PC-3 (cell line): ENCODE measurements around the gene EPHB1. TPM values are rescaled to one million over a fixed set of nuclear protein-coding genes. Genes with fewer than 3 reads are reported as not detected.

ENCODE experiments used
- ATAC-seq: fragments of 200-7000 bp; cut with Tn5 transposase; 2 replicates; pipeline ENCODE4 v1.9.1; 2020; ENCODE audit warnings: mild to moderate bottlenecking, moderate library complexity
- BruUV-seq: library from RNA; stranded (reverse); fragments of 400-500 nt; replicated peaks from 2 replicates; lab custom pipeline; 2021; lab: Mats Ljungman, UMichigan
- CTCF ChIA-PET: fragments of 300-600 bp; sonication (Branson Sonifier 250); formaldehyde crosslinking; loops from one replicate; lab custom pipeline; 2022; ENCODE audit warnings: antibody characterized with exemption; lab: Charles Lee
- POLR2A ChIA-PET: fragments of 300-600 bp; sonication (Branson Sonifier 250); formaldehyde crosslinking; loops from one replicate; lab custom pipeline; 2022; ENCODE audit warnings: antibody characterized with exemption; ENCODE audit not compliant: unreplicated experiment; lab: Charles Lee
- DNase-seq: peaks from one replicate; pipeline ENCODE4 v3.0.0-alpha.2; 2015
- H2AFZ ChIP-seq: fragments of 300-600 bp; sonication (generic); 2 replicates; pipeline ENCODE4 v1.6.0; 2016; ENCODE audit warnings: antibody characterized with exemption, low read length
- H3F3A ChIP-seq: fragments of 300-600 bp; sonication (generic); one replicate; pipeline ENCODE4 v1.6.0; 2017; ENCODE audit warnings: antibody characterized with exemption, low read length, control low read depth, mild to moderate bottlenecking; ENCODE audit not compliant: unreplicated experiment
- H3K27ac ChIP-seq: fragments of 300-600 bp; sonication (generic); 2 replicates; pipeline ENCODE4 v1.5.1; 2016; ENCODE audit warnings: mild to moderate bottlenecking, low read length
- H3K27me3 ChIP-seq: fragments of 300-600 bp; sonication (generic); 2 replicates; pipeline ENCODE4 v1.6.1; 2016; ENCODE audit warnings: low read length, mixed read lengths
- H3K36me3 ChIP-seq: fragments of 300-600 bp; sonication (generic); 2 replicates; pipeline ENCODE4 v1.6.1; 2016; ENCODE audit warnings: low read depth, mixed run types, low read length, mixed read lengths
- H3K4me1 ChIP-seq: fragments of 300-600 bp; sonication (generic); 2 replicates; pipeline ENCODE4 v1.5.1; 2016; ENCODE audit warnings: low read length; ENCODE audit not compliant: insufficient read depth
- H3K4me2 ChIP-seq: fragments of 300-600 bp; sonication (generic); 2 replicates; pipeline ENCODE4 v1.6.0; 2016; ENCODE audit warnings: low read length
- H3K4me3 ChIP-seq: fragments of 300-600 bp; sonication (generic); 2 replicates; pipeline ENCODE4 v1.5.1; 2016; ENCODE audit warnings: mild to moderate bottlenecking, low read length, mixed read lengths
- H3K79me2 ChIP-seq: fragments of 300-600 bp; sonication (generic); 2 replicates; pipeline ENCODE4 v1.6.1; 2017; ENCODE audit warnings: low read length, mixed read lengths
- H3K9ac ChIP-seq: fragments of 300-600 bp; sonication (generic); 2 replicates; pipeline ENCODE4 v1.6.0; 2016; ENCODE audit warnings: mild to moderate bottlenecking, low read length
- H3K9me2 ChIP-seq: fragments of 300-600 bp; sonication (generic); replicated peaks from 2 replicates; pipeline ENCODE4 v1.6.1; 2016; ENCODE audit warnings: mixed run types, low read length, mixed read lengths
- H3K9me3 ChIP-seq: fragments of 300-600 bp; sonication (generic); 2 replicates; pipeline ENCODE4 v1.6.1; 2016; ENCODE audit warnings: low read length, mixed read lengths
- H4K20me1 ChIP-seq: fragments of 300-600 bp; sonication (generic); 2 replicates; pipeline ENCODE4 v1.6.1; 2016; ENCODE audit warnings: low read length, mixed read lengths
- EZH2 ChIP-seq: fragments of 300-600 bp; sonication (generic); IDR thresholded peaks from one replicate; pipeline ENCODE4 v1.6.1; 2017; ENCODE audit warnings: antibody characterized with exemption, mild to moderate bottlenecking, low read length; ENCODE audit not compliant: unreplicated experiment
- EZH2phosphoT487 ChIP-seq: fragments of 300-600 bp; sonication (generic); IDR thresholded peaks from 2 replicates; pipeline ENCODE4 v1.6.1; 2018; ENCODE audit warnings: mild to moderate bottlenecking, antibody characterized with exemption, low read length, borderline replicate concordance
- intact Hi-C: fragments of 100-400 bp; cut with micrococcal nuclease; formaldehyde crosslinking; loops from 2 replicates; pipeline ENCODE4 v1.9.0; 2023
- total RNA-seq: library from RNA; depleted of rRNA; stranded (reverse); fragments of >200 nt; gene quantifications from 2 replicates; pipeline ENCODE4 v1.2.3, GENCODE V29; 2014
- TF ChIP-seq, protein P1 (sequence below): fragments of 300-600 bp; sonication (generic); conservative IDR thresholded peaks from 2 replicates; pipeline ENCODE4 v1.5.1; 2017; ENCODE audit warnings: antibody characterized with exemption, low read depth, mild to moderate bottlenecking, low read length

EPHB1 gene
- total RNA-seq, 1 experiment from 2014 or later = 0.69 TPM

DNA sequence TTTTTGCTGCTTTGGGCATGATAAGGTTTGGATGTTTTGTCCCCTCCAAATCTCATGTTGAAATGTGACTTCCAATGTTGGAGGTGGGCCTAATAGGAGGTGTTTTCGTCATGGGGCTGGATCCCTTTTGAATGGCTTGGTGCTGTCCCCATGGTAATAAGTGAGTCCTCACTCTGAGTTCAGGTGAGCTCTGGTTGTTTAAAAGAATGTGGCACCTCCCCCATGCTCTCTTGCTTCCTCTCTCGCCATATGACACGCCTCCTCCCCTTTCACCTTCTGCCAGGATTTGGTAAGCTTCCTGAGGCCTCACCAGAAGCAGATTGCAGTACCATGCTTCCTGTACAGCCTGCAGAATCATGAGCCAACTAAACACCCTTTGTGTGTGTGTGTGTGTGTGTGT is 255.5 kb downstream of the EPHB1 start:
- Histone ChIP-seq H3K4me2 (no peak overlapping the region), H3K27ac (no peak overlapping the region), H3K79me2 (no peaks in the 10 kb centered on the region), H2AFZ (no peak overlapping the region), H3K36me3 (no peaks in the 10 kb centered on the region), H3K9ac (no peak overlapping the region), H3F3A (no peaks in the 10 kb centered on the region), H3K9me3 (no peaks in the 10 kb centered on the region), H3K27me3 (no peaks in the 10 kb centered on the region), H3K4me1 (no peaks in the 10 kb centered on the region), H3K4me3 (no peak overlapping the region), H4K20me1 (no peaks in the 10 kb centered on the region), H3K9me2 (no peaks in the 10 kb centered on the region)
- ATAC-seq (no peak), DNase-seq (no peak)
- intact Hi-C loops = no loop called here
- POLR2A ChIA-PET = no interaction called here
- TF ChIP-seq, protein P1, sequence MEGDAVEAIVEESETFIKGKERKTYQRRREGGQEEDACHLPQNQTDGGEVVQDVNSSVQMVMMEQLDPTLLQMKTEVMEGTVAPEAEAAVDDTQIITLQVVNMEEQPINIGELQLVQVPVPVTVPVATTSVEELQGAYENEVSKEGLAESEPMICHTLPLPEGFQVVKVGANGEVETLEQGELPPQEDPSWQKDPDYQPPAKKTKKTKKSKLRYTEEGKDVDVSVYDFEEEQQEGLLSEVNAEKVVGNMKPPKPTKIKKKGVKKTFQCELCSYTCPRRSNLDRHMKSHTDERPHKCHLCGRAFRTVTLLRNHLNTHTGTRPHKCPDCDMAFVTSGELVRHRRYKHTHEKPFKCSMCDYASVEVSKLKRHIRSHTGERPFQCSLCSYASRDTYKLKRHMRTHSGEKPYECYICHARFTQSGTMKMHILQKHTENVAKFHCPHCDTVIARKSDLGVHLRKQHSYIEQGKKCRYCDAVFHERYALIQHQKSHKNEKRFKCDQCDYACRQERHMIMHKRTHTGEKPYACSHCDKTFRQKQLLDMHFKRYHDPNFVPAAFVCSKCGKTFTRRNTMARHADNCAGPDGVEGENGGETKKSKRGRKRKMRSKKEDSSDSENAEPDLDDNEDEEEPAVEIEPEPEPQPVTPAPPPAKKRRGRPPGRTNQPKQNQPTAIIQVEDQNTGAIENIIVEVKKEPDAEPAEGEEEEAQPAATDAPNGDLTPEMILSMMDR = no peak
- TF ChIP-seq EZH2 (no peak), EZH2phosphoT487 (no peak)
- no TSS peak for BruUV-seq
- CTCF ChIA-PET = no interaction called here

DNA sequence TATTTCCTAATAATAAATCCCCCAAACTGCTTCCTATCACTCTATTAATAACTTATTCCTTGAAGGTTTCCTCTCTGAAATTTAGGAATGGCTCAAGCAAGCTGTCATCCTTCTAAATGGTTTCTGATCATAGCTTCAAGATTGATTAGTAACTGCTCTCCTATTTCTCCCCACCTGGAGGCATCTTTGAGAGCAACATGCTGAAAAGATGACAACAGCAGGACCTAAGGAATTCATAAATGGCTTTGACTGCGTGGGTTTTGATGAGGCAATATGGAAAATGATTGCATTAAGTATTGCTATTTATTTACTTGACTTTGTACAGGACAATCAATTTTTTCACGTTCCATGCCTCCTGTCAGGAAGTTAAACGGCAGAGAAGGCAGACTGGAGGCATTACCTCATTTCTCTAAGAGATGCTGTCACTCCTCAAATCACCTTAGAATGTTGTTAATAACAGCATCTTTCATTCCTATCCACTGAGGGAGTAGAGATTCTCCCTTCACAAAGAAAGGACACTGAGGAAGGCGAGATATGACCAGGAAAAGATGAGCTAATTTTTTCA is 256.4 kb downstream of the EPHB1 start:
- Histone ChIP-seq H3K4me2 (no peak overlapping the region), H3K9me3 (no peaks in the 10 kb centered on the region), H3K9me2 (no peaks in the 10 kb centered on the region), H3K4me1 (no peaks in the 10 kb centered on the region), H3F3A (no peaks in the 10 kb centered on the region), H3K27ac (no peak overlapping the region), H2AFZ (no peak overlapping the region), H3K79me2 (no peaks in the 10 kb centered on the region), H3K9ac (no peak overlapping the region), H3K36me3 (no peaks in the 10 kb centered on the region), H4K20me1 (no peaks in the 10 kb centered on the region), H3K27me3 (no peaks in the 10 kb centered on the region), H3K4me3 (no peak overlapping the region)
- no peak for TF ChIP-seq EZH2phosphoT487
- no peak for TF ChIP-seq EZH2
- TF ChIP-seq, protein P1 = no peak
- ChIA-PET CTCF (no interaction called here), POLR2A (no interaction called here)
- intact Hi-C loops = no loop called here
- DNase-seq (no peak), ATAC-seq (no peak)
- no TSS peak for BruUV-seq

DNA sequence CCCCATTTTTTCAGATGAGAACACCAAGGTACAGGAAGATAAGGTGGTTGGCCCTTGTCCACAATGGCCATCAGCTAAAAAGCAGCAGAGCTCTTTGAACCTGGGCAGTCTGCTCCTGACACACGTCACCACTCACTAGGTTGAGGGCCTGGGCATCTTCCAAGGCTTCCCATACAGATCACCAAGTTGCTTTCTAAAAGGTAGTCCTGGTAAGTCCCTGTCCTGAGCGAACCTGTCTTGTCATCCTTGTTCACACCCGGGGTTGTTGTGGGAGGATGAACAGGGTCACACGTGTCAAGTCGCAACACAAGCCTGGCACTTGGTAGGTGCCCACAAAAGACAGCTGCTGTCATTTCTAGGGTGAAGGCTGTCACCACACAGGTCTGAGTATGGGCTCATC is 260.4 kb downstream of the EPHB1 start:
- DNase-seq (no peak), ATAC-seq (no peak)
- TF ChIP-seq EZH2 (no peak), EZH2phosphoT487 (no peak)
- TF ChIP-seq, protein P1 = no peak
- H3K36me3 ChIP-seq = no peaks in the 10 kb centered on the region
- H3F3A ChIP-seq = no peaks in the 10 kb centered on the region
- no peaks in the 10 kb centered on the region for H3K9me3 ChIP-seq
- intact Hi-C loops = no loop called here
- no peaks in the 10 kb centered on the region for H3K4me1 ChIP-seq
- no peaks in the 10 kb centered on the region for H3K9me2 ChIP-seq
- ChIA-PET POLR2A (no interaction called here), CTCF (no interaction called here)
- no TSS peak for BruUV-seq
- no peak overlapping the region for H3K4me2 ChIP-seq
- no peak overlapping the region for H3K9ac ChIP-seq
- no peak overlapping the region for H3K27ac ChIP-seq
- H3K79me2 ChIP-seq = no peaks in the 10 kb centered on the region
- H2AFZ ChIP-seq = no peak overlapping the region
- H3K4me3 ChIP-seq = no peak overlapping the region
- H4K20me1 ChIP-seq = no peaks in the 10 kb centered on the region
- no peaks in the 10 kb centered on the region for H3K27me3 ChIP-seq
